Measurements from ENCODE around the gene KCNN2. TPM values are rescaled to one million over a fixed set of nuclear protein-coding genes. Genes with fewer than 3 reads are reported as not detected.

Gene KCNN2
- total RNA-seq, 1 donor from 2014 or later, result 3.4 TPM

DNA sequence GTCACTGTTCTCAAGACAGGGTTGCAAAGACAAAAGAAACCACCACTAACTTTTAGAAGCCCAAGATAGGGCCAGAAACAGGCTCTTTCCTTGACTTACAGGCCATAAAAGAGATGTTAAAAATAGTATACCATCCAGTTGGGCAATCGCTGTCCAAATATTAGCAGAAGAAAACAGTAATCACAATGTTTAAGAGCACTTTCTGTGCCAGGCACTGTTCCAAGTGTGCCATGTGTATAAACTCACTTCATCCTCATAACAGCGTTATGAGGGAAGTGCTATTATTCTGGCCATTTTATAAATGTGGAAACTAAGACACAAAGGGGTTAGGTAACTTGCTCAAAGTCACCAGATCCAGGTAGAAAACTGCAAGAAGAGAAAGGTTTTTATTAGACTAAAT is 111.7 kb downstream of the KCNN2 start:
- H3K4me1 ChIP-seq, result no peaks in the 10 kb centered on the region
- intact Hi-C loops (cut with DNase I), result no loop called here
- no peaks in the 10 kb centered on the region for H3K36me3 ChIP-seq
- no peak overlapping the region for H3K27ac ChIP-seq
- no peaks in the 10 kb centered on the region for H3K9me3 ChIP-seq
- no peak for DNase-seq (ENCODE audit: extremely low spot score in 2 of 2)
- TF ChIP-seq POLR2A (IDR thresholded peaks at IDR 0.05) (no peak), POLR2AphosphoS5 (IDR thresholded peaks at IDR 0.05; ENCODE audit: insufficient read depth in 1 of 2, low read depth in 1 of 2) (no peak)
- TF ChIP-seq, protein P1, sequence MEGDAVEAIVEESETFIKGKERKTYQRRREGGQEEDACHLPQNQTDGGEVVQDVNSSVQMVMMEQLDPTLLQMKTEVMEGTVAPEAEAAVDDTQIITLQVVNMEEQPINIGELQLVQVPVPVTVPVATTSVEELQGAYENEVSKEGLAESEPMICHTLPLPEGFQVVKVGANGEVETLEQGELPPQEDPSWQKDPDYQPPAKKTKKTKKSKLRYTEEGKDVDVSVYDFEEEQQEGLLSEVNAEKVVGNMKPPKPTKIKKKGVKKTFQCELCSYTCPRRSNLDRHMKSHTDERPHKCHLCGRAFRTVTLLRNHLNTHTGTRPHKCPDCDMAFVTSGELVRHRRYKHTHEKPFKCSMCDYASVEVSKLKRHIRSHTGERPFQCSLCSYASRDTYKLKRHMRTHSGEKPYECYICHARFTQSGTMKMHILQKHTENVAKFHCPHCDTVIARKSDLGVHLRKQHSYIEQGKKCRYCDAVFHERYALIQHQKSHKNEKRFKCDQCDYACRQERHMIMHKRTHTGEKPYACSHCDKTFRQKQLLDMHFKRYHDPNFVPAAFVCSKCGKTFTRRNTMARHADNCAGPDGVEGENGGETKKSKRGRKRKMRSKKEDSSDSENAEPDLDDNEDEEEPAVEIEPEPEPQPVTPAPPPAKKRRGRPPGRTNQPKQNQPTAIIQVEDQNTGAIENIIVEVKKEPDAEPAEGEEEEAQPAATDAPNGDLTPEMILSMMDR (IDR thresholded peaks at IDR 0.05), result no peak
- H3K27me3 ChIP-seq, result no peaks in the 10 kb centered on the region
- no peak overlapping the region for H3K4me3 ChIP-seq

DNA sequence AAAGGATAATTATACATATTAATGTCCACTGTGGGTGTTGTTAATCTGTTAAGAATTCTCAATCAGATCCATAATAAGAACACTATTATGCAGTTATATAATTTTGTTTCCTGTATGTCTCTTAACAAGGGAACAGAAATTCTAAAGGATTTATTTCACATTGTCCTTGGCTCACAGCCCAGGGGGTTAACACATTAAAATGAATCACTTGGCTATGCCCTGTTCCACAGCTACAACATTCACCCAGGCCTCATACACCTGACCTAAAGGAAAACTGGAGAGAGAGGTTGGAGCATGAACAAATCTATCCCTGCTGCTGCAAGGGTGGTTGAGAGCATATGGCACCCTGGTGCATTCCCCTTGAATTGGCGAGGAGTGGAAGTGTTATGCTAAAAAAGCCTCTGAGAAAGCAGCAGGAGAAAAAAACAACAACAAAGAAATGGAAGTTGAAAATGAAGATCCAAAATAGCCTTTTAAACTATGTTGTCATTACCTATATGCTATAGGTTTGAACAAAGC is 116.0 kb downstream of the KCNN2 start:
- H3K4me3 ChIP-seq, result no peak overlapping the region
- no peak overlapping the region for H3K27ac ChIP-seq
- no peaks in the 10 kb centered on the region for H3K9me3 ChIP-seq
- TF ChIP-seq, protein P1 (IDR thresholded peaks at IDR 0.05), result no peak
- no peak for TF ChIP-seq POLR2A (IDR thresholded peaks at IDR 0.05)
- TF ChIP-seq POLR2AphosphoS5 (IDR thresholded peaks at IDR 0.05; ENCODE audit: insufficient read depth in 1 of 2, low read depth in 1 of 2), result no peak
- intact Hi-C loops (cut with DNase I), result no loop called here
- no peaks in the 10 kb centered on the region for H3K4me1 ChIP-seq
- H3K36me3 ChIP-seq, result no peaks in the 10 kb centered on the region
- no peak for DNase-seq (ENCODE audit: extremely low spot score in 2 of 2)
- H3K27me3 ChIP-seq, result no peaks in the 10 kb centered on the region

DNA sequence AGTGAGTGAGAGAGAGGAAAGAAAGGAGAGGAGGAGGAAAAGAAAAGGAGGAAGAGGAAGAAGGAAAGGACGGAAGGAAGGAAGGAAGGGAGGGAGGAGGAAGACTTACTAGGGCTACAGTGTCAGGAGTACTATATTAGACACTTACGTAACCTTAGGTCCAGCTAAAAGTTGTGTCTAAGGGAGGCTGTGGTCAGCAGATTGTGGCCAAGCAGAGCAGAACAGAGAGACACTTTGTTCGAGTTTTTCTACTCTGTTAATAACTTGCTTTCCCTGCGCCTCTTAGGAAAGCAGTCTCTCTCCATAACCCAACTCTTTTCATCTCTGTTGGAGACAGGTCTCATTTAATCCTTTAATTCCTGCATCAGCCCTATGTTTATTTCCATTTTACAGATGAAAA is 138.9 kb downstream of the KCNN2 start:
- intact Hi-C loops (cut with DNase I), result no loop called here
- no peaks in the 10 kb centered on the region for H3K36me3 ChIP-seq
- H3K4me3 ChIP-seq, result no peak overlapping the region
- H3K4me1 ChIP-seq, result no peaks in the 10 kb centered on the region
- no peak for DNase-seq (ENCODE audit: extremely low spot score in 2 of 2)
- H3K27ac ChIP-seq, result no peak overlapping the region
- H3K9me3 ChIP-seq, result no peaks in the 10 kb centered on the region
- no peaks in the 10 kb centered on the region for H3K27me3 ChIP-seq
- TF ChIP-seq POLR2AphosphoS5 (IDR thresholded peaks at IDR 0.05; ENCODE audit: insufficient read depth in 1 of 2, low read depth in 1 of 2) (no peak), POLR2A (IDR thresholded peaks at IDR 0.05) (no peak)
- TF ChIP-seq, protein P1 (IDR thresholded peaks at IDR 0.05), result no peak

DNA sequence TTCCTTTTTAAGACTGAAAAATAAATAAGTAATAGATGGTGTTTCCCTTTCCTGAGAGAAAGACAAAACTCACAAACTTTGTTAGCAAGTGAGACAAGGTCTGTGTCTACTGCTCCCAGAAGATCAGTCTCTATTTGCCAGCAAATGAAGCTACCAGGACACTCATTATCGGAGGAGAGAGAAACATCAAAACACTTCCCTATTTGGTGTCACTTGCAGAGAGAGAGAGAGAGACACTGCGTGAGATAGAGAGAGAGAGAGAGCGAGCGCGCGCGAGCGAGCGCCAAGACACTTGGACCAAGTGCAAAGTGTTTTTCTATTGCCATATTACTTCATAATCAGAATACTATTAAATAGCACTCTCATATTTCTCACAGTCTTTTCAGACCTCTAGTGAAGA is 142.7 kb downstream of the KCNN2 start:
- no peak overlapping the region for H3K27ac ChIP-seq
- intact Hi-C loops (cut with DNase I), result no loop called here
- DNase-seq (ENCODE audit: extremely low spot score in 2 of 2), result no peak

DNA sequence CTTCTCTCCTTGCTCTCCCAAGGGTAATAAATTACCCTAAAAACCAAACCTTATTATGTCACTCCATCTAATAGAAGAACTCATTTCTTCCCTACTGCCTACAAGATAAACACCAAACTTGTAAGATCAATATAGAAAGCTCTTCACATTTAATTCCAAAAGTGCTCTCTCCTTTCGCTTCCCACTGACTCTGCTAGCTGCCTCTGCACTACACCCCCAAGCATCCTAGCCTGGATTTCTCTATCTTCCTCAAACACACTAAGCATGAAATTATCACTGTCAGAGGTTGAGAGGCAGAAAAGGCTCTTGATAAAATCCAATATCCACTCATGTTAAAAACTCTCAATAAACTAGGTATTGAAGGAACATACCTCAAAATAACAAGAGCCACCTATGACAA is 162.4 kb downstream of the KCNN2 start:
- TF ChIP-seq, protein P1 (IDR thresholded peaks at IDR 0.05), result no peak
- TF ChIP-seq POLR2AphosphoS5 (IDR thresholded peaks at IDR 0.05; ENCODE audit: insufficient read depth in 1 of 2, low read depth in 1 of 2) (no peak), POLR2A (IDR thresholded peaks at IDR 0.05) (no peak)
- H3K27ac ChIP-seq, result no peak overlapping the region
- no peak overlapping the region for H3K4me3 ChIP-seq
- no peaks in the 10 kb centered on the region for H3K36me3 ChIP-seq
- H3K4me1 ChIP-seq, result no peaks in the 10 kb centered on the region
- no peak for DNase-seq (ENCODE audit: extremely low spot score in 2 of 2)
- H3K9me3 ChIP-seq, result no peaks in the 10 kb centered on the region
- H3K27me3 ChIP-seq, result no peaks in the 10 kb centered on the region
- intact Hi-C loops (cut with DNase I), result no loop called here

More for the DNA sequence above, 142.7 kb downstream of the KCNN2 start:
- TF ChIP-seq, protein P1 (IDR thresholded peaks at IDR 0.05), result no peak
- no peak for TF ChIP-seq POLR2A (IDR thresholded peaks at IDR 0.05)
- no peak for TF ChIP-seq POLR2AphosphoS5 (IDR thresholded peaks at IDR 0.05; ENCODE audit: insufficient read depth in 1 of 2, low read depth in 1 of 2)
- Histone ChIP-seq H3K4me1 (no peaks in the 10 kb centered on the region), H3K36me3 (no peaks in the 10 kb centered on the region), H3K9me3 (no peaks in the 10 kb centered on the region), H3K27me3 (no peaks in the 10 kb centered on the region), H3K4me3 (no peak overlapping the region)

All from vagina (tissue), 2 donors.